Measurements from ENCODE around the gene ANO10.
"Not testable (repeated sequence)": the region's sequence is repeated elsewhere in the genome, so short reads cannot be mapped to it uniquely, and the experiment has no call there.

The ANO10 gene

GRCh38 chr3:43462566-43462965 is 159.2 kb downstream of the ANO10 start:
- not testable (repeated sequence) for H3K4me1 ChIP-seq (ENCODE audit: control extremely low read depth in 1 of 4, control insufficient read depth in 4 of 4, insufficient read depth in 4 of 4, low read length in 3 of 4)

GRCh38 chr3:43461345-43461744 is 160.5 kb downstream of the ANO10 start:
- no peak overlapping the region for H3K27ac ChIP-seq (ENCODE audit: insufficient read depth in 1 of 2, low read depth in 1 of 2, low read length in 2 of 2, poor library complexity in 1 of 2, severe bottlenecking in 2 of 2)
- H3K4me1 ChIP-seq (ENCODE audit: control extremely low read depth in 1 of 4, control insufficient read depth in 4 of 4, insufficient read depth in 4 of 4, low read length in 3 of 4): no peaks in the 10 kb centered on the region
- DNase-seq: no peak
- no peaks in the 10 kb centered on the region for H3K36me3 ChIP-seq (ENCODE audit: control insufficient read depth in 4 of 4, insufficient read depth in 4 of 4, low read length in 3 of 4)
- H3K9me3 ChIP-seq (ENCODE audit: control extremely low read depth in 1 of 5, control insufficient read depth in 4 of 5, insufficient read depth in 2 of 5, low read depth in 1 of 5, low read length in 4 of 5): peaks cover 0 to 7% (median 5%) of the 10 kb centered on the region in 5 experiments
- ChIA-PET CTCF (interaction anchor here (0.8 kb wide), 1 partner anchor 10 kb away, joined by 5 read pairs; no protein-coding TSS in a partner anchor), POLR2A (no interaction called here)
- WGBS (ENCODE audit: insufficient coverage): 100% methylated on average over 2 of the region's 2 CpGs
- no peak overlapping the region for H3K4me3 ChIP-seq (ENCODE audit: control insufficient read depth in 1 of 7, extremely low read depth in 1 of 7, insufficient read depth in 4 of 7, low read depth in 2 of 7, low read length in 6 of 7)
- no peaks in the 10 kb centered on the region for H3K27me3 ChIP-seq (replicated peaks in 2 of 5; ENCODE audit: control insufficient read depth in 4 of 5, insufficient read depth in 5 of 5, low read length in 4 of 5)

More at GRCh38 chr3:43462566-43462965, 159.2 kb downstream of the ANO10 start:
- CTCF ChIA-PET; DNase-seq; H3K9me3 ChIP-seq (ENCODE audit: control extremely low read depth in 1 of 5, control insufficient read depth in 4 of 5, insufficient read depth in 2 of 5, low read depth in 1 of 5, low read length in 4 of 5); H3K36me3 ChIP-seq (ENCODE audit: control insufficient read depth in 4 of 4, insufficient read depth in 4 of 4, low read length in 3 of 4); POLR2A ChIA-PET; H3K27me3 ChIP-seq (replicated peaks in 2 of 5; ENCODE audit: control insufficient read depth in 4 of 5, insufficient read depth in 5 of 5, low read length in 4 of 5); H3K27ac ChIP-seq (ENCODE audit: insufficient read depth in 1 of 2, low read depth in 1 of 2, low read length in 2 of 2, poor library complexity in 1 of 2, severe bottlenecking in 2 of 2); H3K4me3 ChIP-seq (ENCODE audit: control insufficient read depth in 1 of 7, extremely low read depth in 1 of 7, insufficient read depth in 4 of 7, low read depth in 2 of 7, low read length in 6 of 7): not testable (repeated sequence)
- 95% methylated on average over 2 of the region's 3 CpGs for WGBS (ENCODE audit: insufficient coverage)

- H3K27me3 ChIP-seq (replicated peaks in 2 of 5; ENCODE audit: control insufficient read depth in 4 of 5, insufficient read depth in 5 of 5, low read length in 4 of 5); CTCF ChIA-PET; H3K4me3 ChIP-seq (ENCODE audit: control insufficient read depth in 1 of 7, extremely low read depth in 1 of 7, insufficient read depth in 4 of 7, low read depth in 2 of 7, low read length in 6 of 7); H3K4me1 ChIP-seq (ENCODE audit: control extremely low read depth in 1 of 4, control insufficient read depth in 4 of 4, insufficient read depth in 4 of 4, low read length in 3 of 4); POLR2A ChIA-PET; H3K9me3 ChIP-seq (ENCODE audit: control extremely low read depth in 1 of 5, control insufficient read depth in 4 of 5, insufficient read depth in 2 of 5, low read depth in 1 of 5, low read length in 4 of 5); H3K36me3 ChIP-seq (ENCODE audit: control insufficient read depth in 4 of 4, insufficient read depth in 4 of 4, low read length in 3 of 4); H3K27ac ChIP-seq (ENCODE audit: insufficient read depth in 1 of 2, low read depth in 1 of 2, low read length in 2 of 2, poor library complexity in 1 of 2, severe bottlenecking in 2 of 2); DNase-seq: not testable (repeated sequence)
- 0% methylated on average over 1 of the region's 1 CpG for WGBS (ENCODE audit: insufficient coverage)
Observed at GRCh38 chr3:43457038-43457437, 164.8 kb downstream of the ANO10 start.

- ChIA-PET POLR2A (no interaction called here), CTCF (no interaction called here)
- no peaks in the 10 kb centered on the region for H3K9me3 ChIP-seq (ENCODE audit: control extremely low read depth in 1 of 5, control insufficient read depth in 4 of 5, insufficient read depth in 2 of 5, low read depth in 1 of 5, low read length in 4 of 5)
- no peak overlapping the region for H3K4me3 ChIP-seq (ENCODE audit: control insufficient read depth in 1 of 7, extremely low read depth in 1 of 7, insufficient read depth in 4 of 7, low read depth in 2 of 7, low read length in 6 of 7)
- 86% methylated on average over 1 of the region's 1 CpG for WGBS (ENCODE audit: insufficient coverage)
- no peaks in the 10 kb centered on the region for H3K27me3 ChIP-seq (replicated peaks in 2 of 5; ENCODE audit: control insufficient read depth in 4 of 5, insufficient read depth in 5 of 5, low read length in 4 of 5)
- H3K36me3 ChIP-seq (ENCODE audit: control insufficient read depth in 4 of 4, insufficient read depth in 4 of 4, low read length in 3 of 4): no peaks in the 10 kb centered on the region
- H3K27ac ChIP-seq (ENCODE audit: insufficient read depth in 1 of 2, low read depth in 1 of 2, low read length in 2 of 2, poor library complexity in 1 of 2, severe bottlenecking in 2 of 2): no peak overlapping the region
- H3K4me1 ChIP-seq (ENCODE audit: control extremely low read depth in 1 of 4, control insufficient read depth in 4 of 4, insufficient read depth in 4 of 4, low read length in 3 of 4): no peaks in the 10 kb centered on the region
- DNase-seq: no peak
Observed at GRCh38 chr3:43455233-43455632, 166.6 kb downstream of the ANO10 start.

- Histone ChIP-seq H3K9me3 (ENCODE audit: control extremely low read depth in 1 of 5, control insufficient read depth in 4 of 5, insufficient read depth in 2 of 5, low read depth in 1 of 5, low read length in 4 of 5) (no peaks in the 10 kb centered on the region), H3K27ac (ENCODE audit: insufficient read depth in 1 of 2, low read depth in 1 of 2, low read length in 2 of 2, poor library complexity in 1 of 2, severe bottlenecking in 2 of 2) (no peak overlapping the region), H3K4me3 (ENCODE audit: control insufficient read depth in 1 of 7, extremely low read depth in 1 of 7, insufficient read depth in 4 of 7, low read depth in 2 of 7, low read length in 6 of 7) (no peak overlapping the region), H3K27me3 (replicated peaks in 2 of 5; ENCODE audit: control insufficient read depth in 4 of 5, insufficient read depth in 5 of 5, low read length in 4 of 5) (no peaks in the 10 kb centered on the region), H3K4me1 (ENCODE audit: control extremely low read depth in 1 of 4, control insufficient read depth in 4 of 4, insufficient read depth in 4 of 4, low read length in 3 of 4) (no peaks in the 10 kb centered on the region), H3K36me3 (ENCODE audit: control insufficient read depth in 4 of 4, insufficient read depth in 4 of 4, low read length in 3 of 4) (no peaks in the 10 kb centered on the region)
- no peak for DNase-seq
- WGBS (ENCODE audit: insufficient coverage): 100% methylated on average over 1 of the region's 1 CpG
- CTCF ChIA-PET: no interaction called here
- POLR2A ChIA-PET: no interaction called here
Observed at GRCh38 chr3:43453981-43454380, 167.8 kb downstream of the ANO10 start.

GRCh38 chr3:43451670-43452254 is 170.0 kb downstream of the ANO10 start:
- Histone ChIP-seq H3K4me3 (ENCODE audit: control insufficient read depth in 1 of 7, extremely low read depth in 1 of 7, insufficient read depth in 4 of 7, low read depth in 2 of 7, low read length in 6 of 7) (no peak overlapping the region), H3K27me3 (replicated peaks in 2 of 5; ENCODE audit: control insufficient read depth in 4 of 5, insufficient read depth in 5 of 5, low read length in 4 of 5) (no peaks in the 10 kb centered on the region), H3K36me3 (ENCODE audit: control insufficient read depth in 4 of 4, insufficient read depth in 4 of 4, low read length in 3 of 4) (no peaks in the 10 kb centered on the region), H3K4me1 (ENCODE audit: control extremely low read depth in 1 of 4, control insufficient read depth in 4 of 4, insufficient read depth in 4 of 4, low read length in 3 of 4) (no peaks in the 10 kb centered on the region), H3K27ac (ENCODE audit: insufficient read depth in 1 of 2, low read depth in 1 of 2, low read length in 2 of 2, poor library complexity in 1 of 2, severe bottlenecking in 2 of 2) (no peak overlapping the region), H3K9me3 (ENCODE audit: control extremely low read depth in 1 of 5, control insufficient read depth in 4 of 5, insufficient read depth in 2 of 5, low read depth in 1 of 5, low read length in 4 of 5) (no peaks in the 10 kb centered on the region)
- no peak for DNase-seq
- POLR2A ChIA-PET: no interaction called here
- WGBS (ENCODE audit: insufficient coverage): no CpG with 5 or more reads among the region's 2 CpGs
- CTCF ChIA-PET: no interaction called here

- Histone ChIP-seq H3K27me3 (replicated peaks in 2 of 5; ENCODE audit: control insufficient read depth in 4 of 5, insufficient read depth in 5 of 5, low read length in 4 of 5) (no peaks in the 10 kb centered on the region), H3K4me3 (ENCODE audit: control insufficient read depth in 1 of 7, extremely low read depth in 1 of 7, insufficient read depth in 4 of 7, low read depth in 2 of 7, low read length in 6 of 7) (no peak overlapping the region), H3K4me1 (ENCODE audit: control extremely low read depth in 1 of 4, control insufficient read depth in 4 of 4, insufficient read depth in 4 of 4, low read length in 3 of 4) (no peaks in the 10 kb centered on the region), H3K9me3 (ENCODE audit: control extremely low read depth in 1 of 5, control insufficient read depth in 4 of 5, insufficient read depth in 2 of 5, low read depth in 1 of 5, low read length in 4 of 5) (no peaks in the 10 kb centered on the region), H3K36me3 (ENCODE audit: control insufficient read depth in 4 of 4, insufficient read depth in 4 of 4, low read length in 3 of 4) (no peaks in the 10 kb centered on the region), H3K27ac (ENCODE audit: insufficient read depth in 1 of 2, low read depth in 1 of 2, low read length in 2 of 2, poor library complexity in 1 of 2, severe bottlenecking in 2 of 2) (no peak overlapping the region)
- CTCF ChIA-PET: interaction anchor here (0.8 kb wide), 1 partner anchor 149 kb away, joined by 3 read pairs; no protein-coding TSS in a partner anchor
- DNase-seq: no peak
- POLR2A ChIA-PET: no interaction called here
- WGBS (ENCODE audit: insufficient coverage): 100% methylated on average over 1 of the region's 1 CpG
Observed at GRCh38 chr3:43448098-43448497, 173.7 kb downstream of the ANO10 start.
